GM18517 (cell line): Measurements from ENCODE around the gene SGCD.

Source experiments
- ATAC-seq: cut with Tn5 transposase; IDR thresholded peaks from one replicate; pipeline ENCODE4 v1.9.1; 2021; ENCODE audit warnings: mild to moderate bottlenecking, moderate library complexity; ENCODE audit not compliant: unreplicated experiment

SGCD gene

DNA sequence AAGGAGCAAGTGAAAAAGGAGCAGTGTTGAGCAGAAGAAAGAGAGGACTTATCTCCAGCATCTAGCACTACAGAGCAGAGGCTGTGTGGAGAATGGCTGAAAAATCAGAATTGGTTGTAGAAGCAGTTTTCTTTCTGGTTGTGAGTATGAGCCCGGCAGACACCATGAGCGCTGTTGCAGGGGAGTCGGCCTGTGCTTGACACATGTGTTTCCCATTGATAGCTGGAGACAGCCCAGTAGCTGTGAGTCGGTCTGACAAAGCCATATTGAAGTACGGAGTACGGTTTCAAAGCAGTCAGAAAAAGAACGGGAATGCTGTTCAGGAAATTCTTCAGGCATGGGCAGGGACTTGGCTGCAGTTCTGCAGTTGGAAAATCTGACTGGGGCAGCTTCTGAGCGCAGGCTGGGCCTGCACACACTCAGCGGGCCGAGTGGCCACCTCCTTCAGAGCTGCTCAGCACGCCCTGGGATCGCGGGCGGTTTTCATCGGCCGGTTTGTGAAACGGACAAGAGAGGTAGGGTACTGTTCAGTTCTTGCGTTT lies at the start of gene SGCD:
TSS of gene SGCD (plus strand) at position 447 of the 542 bp plus-strand sequence.
- no peak for ATAC-seq

DNA sequence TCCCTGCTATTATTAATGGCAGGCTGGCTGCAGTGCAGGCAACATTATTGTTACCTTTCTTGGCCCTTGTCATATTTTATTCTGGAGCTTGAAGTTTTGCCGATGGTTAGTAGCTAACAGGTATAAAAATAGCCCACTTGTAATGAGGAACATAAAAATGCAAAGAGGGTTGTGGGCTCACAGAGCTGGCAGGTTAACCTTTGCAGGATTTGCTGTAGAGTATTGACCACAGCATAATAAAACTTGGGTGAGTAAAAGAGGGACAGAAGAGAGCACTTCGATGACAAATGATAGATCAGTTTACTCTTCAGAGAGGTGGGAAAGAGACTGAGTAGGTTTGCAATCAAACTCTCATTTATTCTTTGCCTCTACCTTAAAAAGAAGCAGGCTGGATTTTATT lies 49.7 kb upstream of the SGCD start:
- ATAC-seq: no peak

DNA sequence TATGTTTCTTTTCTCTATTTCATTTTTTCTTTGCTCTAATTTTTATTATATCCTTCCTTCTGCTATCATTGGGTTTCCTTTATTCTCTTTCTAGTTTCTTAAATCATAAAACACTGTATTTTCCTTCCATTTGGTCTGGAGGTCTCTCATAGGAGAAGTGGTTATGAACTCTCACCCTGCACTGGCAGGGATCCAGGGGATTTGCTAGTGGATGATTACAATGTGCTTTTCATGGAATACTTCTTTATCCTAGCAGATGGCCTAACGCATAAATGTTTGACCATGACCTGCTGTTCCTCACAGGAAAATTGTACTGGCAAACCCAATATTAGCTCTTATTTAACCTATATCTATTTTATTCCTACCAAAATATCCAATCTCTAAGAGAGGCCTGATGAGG lies 31.5 kb upstream of the SGCD start:
- no peak for ATAC-seq

DNA sequence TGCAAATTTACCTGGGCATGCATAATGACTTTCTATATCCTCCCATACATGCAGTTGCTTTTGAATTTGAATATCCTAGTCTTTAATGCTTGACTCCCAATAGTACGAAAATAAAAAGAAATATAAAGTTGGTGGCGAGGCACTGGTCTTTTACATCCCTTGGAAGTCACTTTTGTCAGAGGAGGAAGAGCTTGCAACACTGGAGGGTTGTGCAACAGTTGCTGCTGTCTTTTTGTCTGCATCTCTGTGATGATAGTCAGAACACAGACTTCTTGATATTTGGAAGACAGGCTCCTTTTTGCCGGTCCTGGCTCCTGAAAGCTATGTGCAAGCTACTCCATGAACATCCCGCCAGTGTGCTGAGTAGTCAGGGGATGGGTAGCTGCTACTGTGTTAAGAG lies 16.8 kb upstream of the SGCD start:
- ATAC-seq: no peak

DNA sequence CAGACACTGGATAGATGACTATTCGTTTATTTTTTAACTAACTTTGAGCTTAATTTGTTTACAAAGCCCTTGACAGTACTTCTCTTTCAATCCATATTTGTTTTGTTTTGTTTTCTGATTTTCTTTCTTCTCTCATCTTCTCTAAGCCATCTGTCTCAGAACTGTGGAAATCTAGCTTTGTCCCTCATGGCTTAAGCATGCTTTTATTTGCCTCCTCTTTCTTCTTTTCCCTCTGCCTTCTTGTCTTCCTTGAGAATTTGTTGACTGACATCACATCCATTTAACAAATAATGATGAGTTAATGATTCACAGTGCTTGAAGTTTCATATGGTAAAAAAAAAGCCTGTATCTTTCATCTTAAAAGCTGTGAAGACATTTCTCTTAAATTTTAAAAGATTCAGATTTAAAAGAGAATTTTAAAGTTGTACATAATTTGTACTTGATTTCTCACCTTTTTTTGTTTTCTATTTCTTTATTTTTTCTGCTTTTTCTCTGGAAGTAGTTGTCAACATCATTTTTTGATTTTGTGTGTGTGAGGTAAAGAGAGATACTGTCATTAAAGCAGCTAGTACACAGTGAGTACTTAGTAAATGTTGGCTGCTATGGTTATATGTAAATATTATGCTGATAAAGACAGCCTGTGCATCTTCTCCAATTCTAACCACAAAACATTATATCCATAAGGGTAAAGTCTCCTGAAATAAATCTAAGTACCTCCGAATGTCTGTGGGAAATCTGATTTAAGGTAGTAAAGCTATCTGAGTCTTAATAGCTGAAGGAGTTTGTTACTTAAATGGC lies 13.9 kb upstream of the SGCD start:
- ATAC-seq: no peak

DNA sequence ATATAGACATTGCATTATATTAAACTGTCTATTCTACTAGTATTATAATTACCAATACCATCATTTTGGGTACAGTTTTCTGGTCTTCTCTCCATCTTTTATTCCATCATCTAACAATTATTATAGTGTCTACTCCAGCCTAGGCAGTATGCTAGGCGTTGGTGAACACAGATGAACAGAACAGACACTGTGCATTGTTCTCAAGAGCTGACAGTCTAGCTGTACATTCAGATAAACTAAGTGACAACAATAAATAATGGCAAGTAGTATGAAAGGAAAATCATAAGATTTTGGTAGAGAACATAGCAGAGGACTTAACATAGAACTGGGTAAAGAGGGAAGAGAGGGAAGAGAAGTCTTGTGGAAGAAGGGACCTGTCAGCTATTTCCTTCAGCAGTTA lies 12.5 kb upstream of the SGCD start:
- ATAC-seq: no peak

DNA sequence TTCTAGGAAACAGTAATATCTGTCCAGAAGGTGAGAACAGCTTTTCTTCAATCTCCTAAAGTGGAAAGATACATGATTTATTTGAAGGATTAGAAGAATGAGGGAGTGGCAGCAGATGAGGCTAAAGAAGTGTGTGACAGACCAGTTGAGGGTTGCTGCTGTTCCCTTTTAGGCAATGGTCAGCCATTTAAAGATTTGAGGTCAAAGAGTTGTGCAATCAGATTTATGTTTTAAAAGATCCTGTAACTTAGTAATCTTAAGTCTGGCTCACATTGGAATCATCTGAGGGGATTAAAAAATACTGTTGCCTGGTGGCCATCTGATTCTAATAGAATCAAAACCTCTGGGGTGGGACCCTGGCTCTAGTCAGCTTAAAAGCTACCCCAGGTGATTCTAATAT lies 4.3 kb upstream of the SGCD start:
- ATAC-seq: no peak

DNA sequence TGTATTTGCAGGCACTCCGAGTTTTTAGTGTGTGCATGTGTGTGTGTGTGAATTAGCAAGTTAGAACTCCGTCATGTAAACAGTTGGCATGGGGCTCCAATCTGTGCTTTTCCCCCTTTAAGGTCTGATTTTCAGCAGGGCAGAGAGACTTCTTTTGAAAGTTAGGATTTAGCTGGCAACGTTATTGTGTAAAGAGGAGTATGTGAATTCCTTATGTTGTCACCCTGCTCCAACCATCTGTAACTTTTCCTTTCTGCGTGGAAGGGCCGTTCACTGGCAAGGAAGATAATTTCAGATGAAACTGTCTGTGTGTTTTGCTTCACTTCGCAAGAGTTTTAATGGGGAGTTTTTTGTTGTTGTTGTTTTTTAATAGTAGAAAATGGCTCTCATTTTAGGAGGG lies 332 bp downstream of the SGCD start:
- no peak for ATAC-seq

DNA sequence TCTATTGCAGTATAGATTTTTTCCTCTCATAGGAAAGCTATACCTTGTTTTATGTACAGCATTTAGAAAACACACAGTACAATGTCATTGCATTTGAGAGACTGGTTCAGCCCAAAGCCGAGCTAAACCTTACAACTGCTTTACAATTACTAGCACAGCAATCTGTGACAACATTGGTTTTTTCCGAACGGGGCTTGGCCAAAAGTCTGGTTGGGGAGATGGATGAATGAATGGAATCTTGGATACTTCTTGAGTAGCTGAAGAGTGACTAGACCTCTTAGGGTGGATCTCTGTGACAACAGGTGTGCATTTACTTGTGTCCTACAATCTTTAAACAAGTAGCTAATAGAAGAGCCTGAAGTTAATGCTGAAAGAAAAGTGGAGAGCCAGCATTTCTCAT lies 1.2 kb downstream of the SGCD start:
- ATAC-seq: no peak

DNA sequence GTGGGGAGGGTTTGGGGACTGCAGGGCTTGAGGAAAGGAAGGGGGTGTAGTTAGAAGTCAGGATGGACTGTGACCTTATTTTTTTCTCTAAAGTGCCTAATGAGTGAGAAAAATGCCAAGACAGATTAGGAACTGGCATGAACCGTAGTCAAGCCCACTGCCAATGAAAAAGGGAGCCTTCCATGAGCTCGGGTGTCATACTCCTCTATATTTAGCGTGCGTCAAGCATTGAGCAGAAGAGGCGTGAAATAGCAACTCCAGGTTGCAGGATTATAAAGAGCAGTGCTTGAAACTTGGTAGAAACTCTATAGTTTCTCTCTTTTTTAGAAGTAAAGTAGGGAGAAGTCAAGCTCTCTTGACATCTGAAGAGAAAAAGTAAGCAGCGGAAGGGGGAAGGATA lies 1.8 kb downstream of the SGCD start:
- no peak for ATAC-seq

DNA sequence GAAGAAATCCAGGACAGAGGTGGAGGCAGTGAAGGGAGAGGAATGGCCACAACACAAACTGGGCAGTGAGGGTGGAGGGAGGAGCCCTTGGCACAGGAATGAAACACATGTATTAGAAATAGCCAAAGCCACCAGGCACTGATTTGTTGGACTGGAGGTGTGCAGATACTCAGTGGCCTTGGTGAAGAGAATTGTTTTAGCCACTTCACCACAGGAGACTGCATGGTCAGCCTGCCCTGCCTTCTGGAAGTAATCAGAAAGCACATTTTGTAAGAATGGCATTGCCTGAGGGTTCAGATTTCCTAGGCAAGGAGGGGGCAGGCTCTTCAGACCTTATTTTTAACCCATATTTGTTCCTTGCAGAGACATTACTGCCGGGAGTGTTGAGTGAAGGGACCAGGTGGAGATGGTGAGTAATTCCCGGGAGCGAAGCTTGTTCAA lies 2.2 kb downstream of the SGCD start:
- no peak for ATAC-seq

DNA sequence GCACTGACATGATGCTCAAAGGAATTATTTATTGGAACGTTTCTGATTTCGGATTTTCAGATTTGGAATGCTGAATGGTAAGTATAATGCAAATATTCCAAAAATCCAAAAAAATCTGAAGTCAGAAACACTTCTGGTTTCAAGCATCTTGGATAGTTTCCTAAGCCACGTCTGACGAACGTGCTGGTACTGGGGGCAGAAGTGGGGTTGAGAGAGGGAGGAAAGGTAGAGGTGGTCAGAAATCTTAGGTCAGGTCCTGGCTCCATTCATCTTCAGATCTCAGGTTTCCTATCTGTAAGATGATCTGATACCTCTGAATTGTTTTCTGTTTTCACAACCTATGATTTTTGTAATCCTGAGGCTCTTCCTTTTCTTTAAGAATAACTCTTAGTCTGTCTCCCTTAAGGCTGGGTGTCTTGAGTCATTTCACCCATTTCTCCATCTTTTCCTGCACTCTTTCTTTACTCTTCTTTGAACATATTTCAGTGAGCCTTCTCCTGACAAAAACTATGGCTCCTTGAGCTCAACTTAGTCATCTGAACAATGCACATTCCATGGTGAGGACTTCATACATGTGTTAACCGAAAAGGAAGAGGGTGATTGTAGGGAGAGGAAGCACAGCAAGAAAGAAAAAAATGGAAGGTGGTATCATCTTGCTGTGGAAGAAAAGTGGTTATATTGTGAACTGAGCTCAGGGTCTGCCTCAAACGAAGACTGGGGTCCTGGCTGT lies 3.3 kb downstream of the SGCD start:
- ATAC-seq: no peak

DNA sequence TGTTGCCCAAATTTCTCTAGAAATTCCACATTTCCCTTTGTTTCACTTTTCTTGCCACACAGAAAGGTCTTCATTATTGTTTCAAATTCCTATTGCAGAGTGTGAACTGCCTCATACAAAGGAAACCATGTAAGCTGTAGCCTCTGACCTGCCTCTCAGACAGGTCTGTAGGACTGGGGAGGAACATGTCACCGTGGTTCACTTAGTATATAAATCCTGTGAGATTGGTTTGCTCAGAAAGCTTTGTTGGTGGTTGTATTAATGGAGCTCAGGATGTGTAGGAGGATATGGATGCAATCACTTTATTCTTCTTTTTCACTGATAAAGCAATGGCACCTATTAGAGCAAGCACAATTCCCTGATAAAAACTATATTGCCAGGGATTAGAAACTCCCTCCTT lies 4.2 kb downstream of the SGCD start:
- no peak for ATAC-seq

DNA sequence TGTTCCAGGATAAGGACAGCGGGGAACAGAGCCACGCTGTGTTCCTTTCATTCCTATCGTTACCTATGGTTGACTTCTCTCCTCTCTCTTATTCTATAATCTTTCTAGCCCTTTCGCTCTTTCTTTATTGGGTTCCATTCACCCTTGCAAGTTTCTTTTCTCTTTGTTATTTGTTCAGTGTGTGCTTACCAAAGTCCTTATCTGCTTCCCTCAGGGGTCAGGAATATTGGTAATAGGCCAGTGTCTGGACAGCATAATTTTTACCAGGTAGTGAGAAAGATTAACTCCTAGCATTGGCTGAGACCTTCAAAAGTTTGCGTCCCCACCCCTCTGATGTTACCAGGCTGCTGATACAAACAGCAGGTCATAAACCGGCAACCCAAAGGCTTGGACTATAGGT lies 4.9 kb downstream of the SGCD start:
- no peak for ATAC-seq

DNA sequence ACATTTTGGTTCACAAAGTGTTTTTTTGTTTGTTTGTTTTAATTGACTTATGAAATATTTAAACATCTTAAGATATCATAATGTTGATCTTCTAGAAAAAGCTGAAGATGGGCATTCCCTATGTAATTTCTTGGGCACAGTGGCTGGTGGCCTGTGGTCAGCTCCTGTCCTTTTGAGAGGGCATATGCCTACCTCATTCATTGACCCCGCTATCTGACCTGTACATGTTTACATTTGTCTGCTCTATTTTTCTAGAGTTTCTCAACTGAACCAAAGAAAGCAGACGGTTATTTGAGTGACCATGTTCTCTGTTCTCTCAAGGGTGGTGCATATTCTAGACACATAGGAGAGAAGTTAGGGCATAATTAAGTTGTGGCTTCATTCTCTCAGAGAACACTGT lies 5.3 kb downstream of the SGCD start:
- no peak for ATAC-seq

DNA sequence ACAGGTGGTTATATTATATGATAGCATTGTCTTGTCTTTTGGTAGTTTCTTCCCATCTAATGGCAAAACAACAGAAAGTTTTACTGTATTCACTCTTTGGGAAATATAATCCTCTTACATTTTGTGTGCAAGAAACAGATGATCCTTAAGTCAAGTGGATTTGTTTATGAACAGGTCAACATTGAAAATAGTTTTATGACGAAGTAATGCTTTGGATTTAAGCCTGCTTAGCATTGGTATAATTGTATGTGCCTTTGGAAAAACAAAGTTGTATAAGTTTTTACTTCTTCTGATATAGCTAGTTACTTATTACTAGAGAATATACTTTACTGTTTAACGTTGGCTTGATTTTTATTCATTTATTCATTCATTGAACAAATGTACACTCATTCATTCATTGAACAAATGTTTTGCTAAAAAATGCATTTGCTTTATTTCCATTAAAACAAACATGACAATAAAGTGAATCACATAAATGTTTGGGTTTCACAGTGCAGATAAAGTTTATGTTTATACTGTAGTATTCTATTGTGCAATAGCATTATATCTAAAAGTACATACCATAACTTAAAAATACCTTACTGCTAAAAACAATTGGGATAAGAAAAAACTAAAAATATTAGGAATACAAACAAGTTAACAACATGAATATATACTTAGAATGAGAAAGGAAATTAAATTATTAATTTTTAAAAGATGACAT lies 12.3 kb downstream of the SGCD start:
- no peak for ATAC-seq

DNA sequence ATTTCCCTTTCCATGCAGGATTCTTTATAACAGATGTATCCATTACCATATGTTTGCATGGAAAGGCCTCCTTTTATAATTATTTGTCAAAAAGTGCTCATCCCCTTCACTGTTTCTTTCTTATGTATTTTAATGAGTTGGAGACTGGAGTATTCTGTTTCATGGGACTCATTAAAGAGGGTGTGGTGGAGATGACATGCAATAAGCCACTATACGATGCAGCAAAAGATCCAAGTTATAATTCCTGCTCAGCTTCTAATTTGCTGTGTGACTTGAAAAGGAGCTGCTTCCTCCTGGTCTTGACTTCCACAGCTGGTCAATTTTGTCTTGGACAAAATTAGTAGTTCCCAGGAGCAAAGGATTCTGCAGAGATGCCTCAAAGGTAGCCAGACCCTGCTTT lies 13.9 kb downstream of the SGCD start:
- ATAC-seq: no peak

DNA sequence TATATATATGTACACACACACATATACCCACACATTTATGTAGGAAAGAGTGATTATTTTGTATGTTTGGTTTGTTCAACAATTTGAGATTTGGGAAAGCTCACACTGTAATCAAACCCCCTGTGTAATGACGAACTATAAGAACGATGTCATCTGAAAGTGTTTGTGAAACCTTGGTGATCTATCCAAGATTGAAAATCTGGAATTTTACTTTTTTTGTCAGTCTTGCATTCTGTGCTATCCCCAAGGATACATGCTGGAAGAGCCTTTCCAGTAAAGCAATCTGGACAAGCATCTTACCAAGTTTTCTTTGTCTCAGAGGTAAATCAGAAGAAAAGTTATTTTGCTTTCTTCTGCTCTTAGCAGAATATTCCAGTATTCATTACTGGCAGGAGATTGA lies 23.3 kb downstream of the SGCD start:
- no peak for ATAC-seq

DNA sequence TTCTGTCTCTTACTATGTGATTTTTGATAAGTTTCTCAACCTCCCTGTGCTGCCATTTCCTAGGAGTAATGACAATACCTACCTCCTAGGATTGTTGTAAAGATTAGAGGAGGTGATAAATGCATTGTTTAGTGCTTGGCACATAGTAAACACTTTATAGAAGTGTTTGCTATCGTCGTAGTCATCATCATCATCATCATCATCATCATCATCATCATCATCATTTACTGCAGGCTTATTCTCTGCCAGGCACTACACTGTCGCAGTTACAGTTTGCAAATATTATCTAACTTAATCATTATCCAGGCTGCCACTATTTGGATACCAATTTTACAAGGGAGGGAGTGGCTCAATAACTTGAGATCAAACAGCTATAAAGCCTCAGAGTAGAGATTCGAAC lies 24.5 kb downstream of the SGCD start:
- no peak for ATAC-seq

DNA sequence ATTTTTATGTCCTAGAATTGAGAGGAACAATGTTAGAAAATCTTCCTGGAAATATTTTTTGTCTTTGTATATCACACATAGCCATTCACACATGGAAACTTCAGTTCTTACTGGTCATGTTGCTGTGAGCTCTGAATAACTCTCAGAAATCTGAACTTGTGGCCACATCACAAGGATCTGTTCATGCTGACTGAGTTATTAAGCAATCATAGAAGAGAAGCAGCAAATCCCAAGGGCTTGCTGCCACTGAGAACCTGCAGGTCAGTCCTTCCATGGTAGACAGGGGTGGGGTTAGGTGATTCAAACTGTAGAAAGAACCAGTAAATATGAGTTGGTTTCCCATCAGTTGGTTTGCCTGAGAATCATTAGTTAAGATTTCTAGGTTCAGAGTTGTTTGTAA lies 27.6 kb downstream of the SGCD start:
- ATAC-seq: no peak

DNA sequence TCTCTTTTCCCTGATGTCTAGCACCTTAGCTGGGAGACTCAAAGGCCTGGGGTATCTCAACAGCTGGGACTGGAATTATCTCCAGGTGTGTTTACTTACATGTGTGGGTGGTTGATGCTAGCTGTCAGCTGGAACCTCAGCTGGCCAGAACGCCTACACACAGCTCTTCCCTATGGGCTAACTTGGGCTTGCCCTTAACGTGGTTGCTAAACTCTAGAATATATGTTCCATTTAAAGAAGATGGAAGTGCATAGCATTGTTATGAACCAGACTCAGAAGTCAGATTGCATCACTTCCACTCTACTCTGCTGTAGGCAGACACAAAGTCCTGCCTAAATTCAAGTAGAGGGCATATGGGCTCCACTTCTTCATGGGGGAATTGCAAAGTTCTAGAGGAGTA lies 29.3 kb downstream of the SGCD start:
- peak; percentile 70 for ATAC-seq

DNA sequence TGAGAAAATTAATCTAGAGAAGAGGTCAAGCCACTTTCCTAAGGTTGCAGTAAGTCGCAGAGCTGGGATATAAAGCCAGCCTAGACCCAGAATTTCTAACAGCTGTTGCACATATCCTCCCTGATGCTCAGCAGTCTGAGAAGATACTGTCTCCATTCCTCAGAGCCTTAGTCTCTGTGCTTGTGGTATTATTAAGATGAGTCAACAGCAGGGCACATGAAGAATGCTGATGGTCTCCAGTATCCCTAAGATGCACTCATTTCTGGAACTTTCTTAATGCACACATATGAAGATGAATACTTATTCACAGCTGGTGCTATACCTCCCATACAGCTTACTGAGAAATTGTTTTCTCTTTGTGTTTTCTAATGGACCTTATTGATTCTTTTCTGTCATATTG lies 32.5 kb downstream of the SGCD start:
- ATAC-seq: peak; percentile 46
